HUES48 (cell line): ENCODE data around the gene IER5.
A peak's percentile ranks its signal among the peaks of the same experiment; 100 is the strongest.
"Not testable (repeated sequence)": the region's sequence is repeated elsewhere in the genome, so short reads cannot be mapped to it uniquely, and the experiment has no call there.

Experiments used
- H3K27ac ChIP-seq: one replicate; pipeline ENCODE4 v1.7.0; 2013; ENCODE audit warnings: low read depth, low read length, inconsistent platforms
- H3K27me3 ChIP-seq: 2 replicates; pipeline ENCODE4 v1.6.1; 2013; ENCODE audit warnings: mild to moderate bottlenecking, low read length; ENCODE audit not compliant: control insufficient read depth, insufficient read depth
- H3K36me3 ChIP-seq: 2 replicates; pipeline ENCODE4 v1.6.1; 2013; ENCODE audit warnings: low read length; ENCODE audit not compliant: control insufficient read depth, insufficient read depth
- H3K4me1 ChIP-seq: 2 replicates; pipeline ENCODE4 v1.6.1; 2013; ENCODE audit warnings: mild to moderate bottlenecking, low read length; ENCODE audit not compliant: control insufficient read depth, insufficient read depth
- H3K4me3 ChIP-seq: 2 replicates; pipeline ENCODE4 v1.5.1; 2013; ENCODE audit warnings: mild to moderate bottlenecking, low read depth, low read length
- H3K9ac ChIP-seq: 2 replicates; pipeline ENCODE4 v1.6.1; 2013; ENCODE audit warnings: mild to moderate bottlenecking, low read depth, low read length, moderate library complexity
- H3K9me3 ChIP-seq: 2 replicates; pipeline ENCODE4 v1.6.1; 2013; ENCODE audit warnings: low read length; ENCODE audit not compliant: control insufficient read depth, insufficient read depth

Gene IER5

DNA sequence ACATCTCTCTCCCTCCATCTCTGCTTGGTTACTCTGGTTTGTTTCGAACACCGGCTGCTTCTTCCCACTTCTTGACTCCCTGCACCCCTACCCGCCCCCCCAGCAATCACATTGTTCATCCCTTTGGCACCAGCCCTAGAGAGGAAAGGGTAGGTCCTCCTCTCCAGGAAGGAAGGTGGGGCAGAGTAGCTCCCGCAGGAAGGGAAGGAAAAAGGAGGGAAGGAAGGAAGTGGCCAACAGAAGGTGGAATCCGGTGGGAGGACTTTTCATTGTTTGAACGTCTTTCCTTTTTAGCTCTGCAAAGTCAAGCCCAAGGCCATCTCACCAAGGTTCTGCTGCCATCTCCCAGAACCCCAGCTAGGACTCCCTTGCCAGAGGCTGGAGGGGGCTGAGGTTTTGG lies 18.0 kb downstream of the IER5 start:
- H3K27ac ChIP-seq, result no peak overlapping the region
- H3K36me3 ChIP-seq, result no peaks in the 10 kb centered on the region
- H3K9ac ChIP-seq, result no peak overlapping the region
- no peak overlapping the region for H3K4me3 ChIP-seq
- H3K9me3 ChIP-seq, result no peaks in the 10 kb centered on the region
- H3K27me3 ChIP-seq, result peaks cover 64% of the 10 kb centered on the region
- H3K4me1 ChIP-seq, result peaks cover 39% of the 10 kb centered on the region

DNA sequence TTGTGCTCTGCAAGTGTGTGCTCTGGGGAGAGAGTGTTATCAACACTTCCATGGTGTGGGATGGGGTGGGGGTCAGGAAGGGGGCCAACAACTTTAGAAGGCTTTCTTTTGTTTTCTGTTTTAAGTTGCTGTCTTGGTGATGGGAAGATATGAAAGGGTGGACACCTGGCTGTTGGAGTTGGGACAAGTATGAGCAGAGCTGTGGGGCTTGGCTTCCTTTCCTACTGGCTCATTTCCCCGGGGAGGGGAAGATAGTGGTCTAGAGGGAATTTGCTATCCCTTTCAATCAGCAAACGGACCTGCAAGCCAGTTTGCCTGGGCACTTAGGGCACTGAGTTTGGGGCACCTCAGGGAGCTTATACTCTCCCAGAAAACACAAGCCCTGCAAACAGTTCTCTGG lies 19.2 kb downstream of the IER5 start:
- Histone ChIP-seq H3K36me3 (no peaks in the 10 kb centered on the region), H3K4me3 (no peak overlapping the region), H3K27me3 (peaks cover 60% of the 10 kb centered on the region), H3K4me1 (peaks cover 27% of the 10 kb centered on the region), H3K9me3 (no peaks in the 10 kb centered on the region), H3K27ac (no peak overlapping the region), H3K9ac (no peak overlapping the region)

DNA sequence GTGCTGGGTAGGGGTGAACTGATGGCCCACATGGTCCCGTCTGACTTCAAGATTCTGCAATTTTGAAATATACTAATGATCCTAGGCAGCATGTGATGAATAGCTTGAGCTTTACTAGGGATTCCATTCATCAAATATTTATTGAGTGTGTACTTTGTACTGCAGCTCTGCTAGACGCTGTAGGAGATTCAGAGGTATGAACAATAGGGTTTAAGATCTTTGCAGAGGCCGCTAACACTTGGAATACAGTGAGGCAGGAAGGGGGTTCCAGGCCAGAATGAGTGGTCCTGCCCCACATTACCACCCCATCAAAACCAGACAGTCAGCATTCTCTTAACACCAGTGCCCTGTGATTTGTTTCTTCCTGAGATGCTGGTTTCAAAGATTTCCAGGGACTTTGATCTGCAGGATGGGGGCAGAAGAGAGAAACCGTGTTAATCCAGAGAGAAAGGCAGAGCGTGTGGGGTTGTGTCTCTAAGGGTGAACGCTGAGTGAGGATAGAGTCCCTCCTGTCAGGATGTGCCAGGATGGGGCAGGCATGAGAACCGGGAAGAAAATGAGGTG lies 19.9 kb downstream of the IER5 start:
- Histone ChIP-seq H3K27ac (no peak overlapping the region), H3K27me3 (peaks cover 53% of the 10 kb centered on the region), H3K4me3 (no peak overlapping the region), H3K36me3 (no peaks in the 10 kb centered on the region), H3K4me1 (peaks cover 29% of the 10 kb centered on the region), H3K9me3 (no peaks in the 10 kb centered on the region), H3K9ac (no peak overlapping the region)

DNA sequence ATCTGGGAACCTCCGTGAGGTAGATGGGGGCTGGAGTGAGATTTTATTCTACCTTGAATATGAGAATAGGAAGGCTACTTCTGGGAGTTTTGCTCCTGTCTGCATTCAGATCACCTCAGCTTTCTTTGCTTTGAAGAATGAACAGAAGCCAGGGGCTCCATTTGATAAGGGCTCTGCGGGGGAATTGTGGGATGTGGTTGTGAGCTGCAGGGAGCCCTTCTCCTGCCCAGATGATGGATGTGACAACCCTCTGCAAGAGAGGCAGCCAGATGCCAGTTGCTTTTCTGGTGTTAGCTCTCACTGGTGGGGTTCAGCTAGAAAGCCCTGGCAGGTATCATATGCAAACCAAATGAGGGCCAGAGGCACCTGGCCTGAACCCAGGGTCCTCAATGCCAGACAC lies 21.5 kb downstream of the IER5 start:
- H3K9ac ChIP-seq, result no peak overlapping the region
- no peak overlapping the region for H3K27ac ChIP-seq
- H3K4me3 ChIP-seq, result no peak overlapping the region
- H3K4me1 ChIP-seq, result peaks cover 22% of the 10 kb centered on the region
- peaks cover 39% of the 10 kb centered on the region for H3K27me3 ChIP-seq
- H3K9me3 ChIP-seq, result no peaks in the 10 kb centered on the region
- no peaks in the 10 kb centered on the region for H3K36me3 ChIP-seq

DNA sequence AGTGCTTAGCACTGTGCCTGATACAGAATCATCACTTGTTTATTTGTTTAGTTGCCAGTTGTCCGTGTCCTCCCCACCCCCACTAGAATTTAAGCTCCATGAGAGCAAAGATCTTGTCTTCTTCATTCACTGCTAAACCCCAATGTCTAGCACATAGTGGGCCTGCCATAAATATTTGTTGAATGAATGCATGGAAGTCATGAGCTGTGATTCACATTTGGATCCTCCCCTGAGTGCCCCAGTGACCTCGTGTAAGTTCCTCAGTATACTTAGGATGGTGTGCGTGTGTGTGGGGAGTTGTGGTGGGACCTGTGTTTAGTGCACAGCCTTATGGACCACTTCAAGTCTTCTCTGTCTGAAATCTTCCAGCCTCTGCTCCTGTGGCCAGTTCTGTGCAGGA lies 23.1 kb downstream of the IER5 start:
- Histone ChIP-seq H3K4me1 (peaks cover 18% of the 10 kb centered on the region), H3K4me3 (no peak overlapping the region), H3K27me3 (peaks cover 28% of the 10 kb centered on the region), H3K36me3 (no peaks in the 10 kb centered on the region), H3K9ac (no peak overlapping the region), H3K27ac (no peak overlapping the region), H3K9me3 (no peaks in the 10 kb centered on the region)

DNA sequence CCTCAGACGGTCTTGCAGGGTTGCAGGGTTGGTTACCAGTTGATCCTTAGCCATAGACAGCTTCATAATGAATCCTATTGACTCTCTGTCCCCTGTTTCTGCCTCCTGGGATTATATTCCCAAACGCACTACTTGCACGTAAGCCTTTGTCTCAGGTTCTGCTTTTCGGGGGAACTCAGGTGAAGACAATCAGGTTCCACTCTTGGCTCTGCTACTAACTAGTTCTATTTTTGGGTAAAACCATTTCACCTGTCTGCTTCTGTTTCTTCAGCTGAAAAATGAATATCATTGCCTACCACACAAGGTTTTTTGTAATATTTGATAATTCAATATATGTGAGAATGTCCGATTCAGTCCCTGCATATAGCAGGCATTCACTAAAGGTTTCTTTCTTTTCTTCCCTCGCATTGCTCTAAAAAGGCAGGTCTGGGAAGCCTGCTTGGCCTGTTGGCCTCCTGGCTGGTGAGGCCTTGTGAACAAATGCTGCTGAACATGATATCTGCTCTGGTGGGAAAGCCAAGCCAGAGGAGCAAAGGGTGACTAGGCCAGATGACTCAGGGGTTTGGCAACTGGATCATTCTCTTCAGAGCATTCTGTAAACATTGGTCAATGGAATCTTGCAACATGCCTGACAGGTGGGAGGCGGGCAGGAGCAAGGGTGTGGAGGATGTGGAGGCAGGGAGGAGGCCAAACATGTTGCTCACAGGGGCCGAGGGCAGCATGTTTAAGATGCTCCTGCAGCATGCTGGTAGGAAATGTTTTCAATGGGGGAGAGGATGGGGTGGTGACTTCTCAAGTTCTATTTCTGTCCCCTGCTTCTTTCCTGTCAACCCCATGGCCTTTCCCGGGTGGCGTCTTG lies 23.8 kb downstream of the IER5 start:
- H3K36me3 ChIP-seq, result no peaks in the 10 kb centered on the region
- peaks cover 19% of the 10 kb centered on the region for H3K4me1 ChIP-seq
- H3K27me3 ChIP-seq, result peaks cover 21% of the 10 kb centered on the region
- no peak overlapping the region for H3K9ac ChIP-seq
- no peak overlapping the region for H3K4me3 ChIP-seq
- peak overlapping the region; percentile 48 for H3K27ac ChIP-seq
- no peaks in the 10 kb centered on the region for H3K9me3 ChIP-seq

DNA sequence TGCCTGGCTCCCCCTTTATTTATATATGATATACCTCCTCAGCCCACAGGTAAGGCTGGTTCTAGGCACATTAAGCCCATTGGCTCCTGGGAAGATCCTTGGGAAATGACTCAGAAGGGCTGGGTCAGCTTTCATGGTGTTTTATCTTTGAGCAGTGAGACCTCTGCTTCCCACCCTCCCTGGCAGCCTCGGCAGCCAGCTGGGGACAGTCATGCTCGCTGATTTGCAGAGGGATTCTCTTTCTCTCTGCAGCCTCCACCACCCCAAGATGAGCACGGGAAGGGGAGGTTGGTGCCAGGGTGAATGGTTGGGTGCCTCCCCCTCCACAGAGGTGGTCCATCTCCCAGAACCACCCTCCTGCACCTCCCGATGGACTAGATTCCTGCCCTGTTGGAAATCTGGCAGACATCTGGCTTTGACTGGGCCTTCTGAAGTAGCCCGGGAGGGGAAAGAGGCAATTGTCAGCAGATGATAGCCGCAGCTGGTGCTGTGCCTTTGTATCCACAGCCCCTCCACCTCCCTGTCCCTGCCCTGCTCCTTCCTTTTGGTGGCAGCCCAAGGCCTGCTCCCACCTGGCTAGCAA lies 24.6 kb downstream of the IER5 start:
- no peak overlapping the region for H3K27ac ChIP-seq
- H3K9me3 ChIP-seq, result no peaks in the 10 kb centered on the region
- H3K4me1 ChIP-seq, result peaks cover 27% of the 10 kb centered on the region
- no peak overlapping the region for H3K4me3 ChIP-seq
- H3K9ac ChIP-seq, result no peak overlapping the region
- H3K36me3 ChIP-seq, result no peaks in the 10 kb centered on the region
- H3K27me3 ChIP-seq, result peaks cover 12% of the 10 kb centered on the region

DNA sequence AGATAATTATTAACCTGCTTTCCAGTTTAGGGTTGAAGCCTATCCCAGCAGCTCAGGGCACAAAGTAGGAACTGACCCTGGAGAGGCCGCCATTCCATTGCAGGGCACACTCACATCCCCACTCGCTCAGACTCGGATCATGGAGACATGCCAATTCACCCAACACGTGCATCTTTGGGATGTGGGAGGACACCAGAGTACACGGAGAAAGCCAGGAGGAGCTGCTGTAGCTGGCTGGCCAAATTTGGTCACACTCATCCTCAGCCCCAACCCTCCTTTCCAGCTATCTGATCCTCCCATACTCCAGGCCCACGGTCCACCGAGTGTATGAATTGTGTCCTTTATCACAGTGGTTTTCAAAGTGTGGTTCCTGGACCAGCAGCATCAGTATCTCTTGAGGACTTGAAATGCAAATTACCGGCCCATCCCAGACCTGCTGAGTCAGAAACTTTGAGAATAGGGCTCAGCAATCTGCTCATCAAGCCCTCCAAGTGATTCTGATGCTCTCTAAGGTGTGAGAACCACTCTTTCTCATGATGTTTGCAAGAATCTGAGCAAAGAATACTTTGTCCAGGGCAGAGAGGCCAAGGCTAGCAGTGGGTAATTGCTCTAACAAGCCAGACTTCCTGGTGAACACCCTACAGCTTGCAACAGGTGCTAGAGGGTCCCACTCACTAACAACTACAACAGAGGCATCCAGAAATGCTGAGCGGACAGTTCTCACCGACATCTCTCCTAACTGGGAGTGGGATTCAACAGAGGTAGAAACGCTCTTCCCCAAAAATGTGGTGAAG lies 26.3 kb downstream of the IER5 start:
- no peaks in the 10 kb centered on the region for H3K36me3 ChIP-seq
- H3K27ac ChIP-seq, result no peak overlapping the region
- no peak overlapping the region for H3K9ac ChIP-seq
- no peaks in the 10 kb centered on the region; the same call in 1 of the 2 replicates for H3K27me3 ChIP-seq
- H3K4me1 ChIP-seq, result peaks cover 22% of the 10 kb centered on the region
- H3K9me3 ChIP-seq, result no peaks in the 10 kb centered on the region
- no peak overlapping the region for H3K4me3 ChIP-seq

DNA sequence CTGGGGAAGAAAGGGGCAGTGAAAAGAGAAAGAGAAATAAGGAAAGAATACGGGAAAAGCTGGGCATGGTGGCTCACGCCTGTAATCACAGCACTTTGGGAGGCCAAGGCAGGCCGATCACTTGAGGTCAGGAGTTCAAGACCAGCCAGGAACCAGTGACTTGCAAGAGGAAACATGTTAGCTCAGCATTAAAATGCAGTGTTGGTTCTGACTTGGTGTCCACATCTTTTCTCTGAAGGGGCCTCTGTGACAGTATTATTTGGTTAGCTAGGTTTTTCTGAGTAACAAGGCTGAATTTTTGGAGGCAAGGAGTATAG lies 26.8 kb downstream of the IER5 start:
- Histone ChIP-seq H3K36me3 (no peaks in the 10 kb centered on the region), H3K4me1 (peaks cover 18% of the 10 kb centered on the region), H3K9ac (no peak overlapping the region), H3K9me3 (no peaks in the 10 kb centered on the region), H3K27ac (no peak overlapping the region), H3K27me3 (no peaks in the 10 kb centered on the region; the same call in 1 of the 2 replicates), H3K4me3 (no peak overlapping the region)

DNA sequence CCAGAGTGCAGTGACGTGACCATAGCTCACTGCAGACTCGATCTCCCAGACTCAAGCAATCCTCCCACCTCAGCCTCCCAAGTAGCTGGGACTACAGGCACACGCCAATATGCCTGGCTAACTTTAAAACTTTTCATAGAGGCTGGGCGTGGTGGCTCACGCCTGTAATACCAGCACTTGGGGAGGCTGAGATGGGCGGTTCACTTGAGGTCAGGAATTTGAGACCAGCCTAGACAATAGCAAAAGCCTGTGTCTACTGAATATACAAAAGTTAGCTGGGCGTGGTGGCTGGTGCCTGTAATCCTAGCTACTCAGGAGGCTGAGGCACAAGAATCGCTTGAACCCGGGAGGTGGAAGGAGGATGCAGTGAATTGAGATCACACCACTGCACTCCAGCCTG lies 27.5 kb downstream of the IER5 start:
- not testable (repeated sequence) for H3K27ac ChIP-seq, H3K9ac ChIP-seq, H3K27me3 ChIP-seq, H3K4me3 ChIP-seq, H3K36me3 ChIP-seq, H3K9me3 ChIP-seq
- peaks cover 18% of the 10 kb centered on the region for H3K4me1 ChIP-seq
